Cardiac muscle cell (in vitro differentiated cells and primary cell): ENCODE data around the gene KATNAL2. TPM values are rescaled to one million over a fixed set of nuclear protein-coding genes. Genes with fewer than 3 reads are reported as not detected.

ENCODE experiments used
- DNase-seq, 2 donors: peaks; one replicate each; pipeline versions ENCODE4 v3.0.0 to v3.0.0-alpha.2; 2010 to 2017; ENCODE audit warnings: low read depth in 1 of 2, low spot score in 1 of 2
- H3K27ac ChIP-seq: fragments of 200-600 bp; sonication (generic); 2 replicates; pipeline ENCODE4 v1.5.1; 2016
- H3K27me3 ChIP-seq: fragments of 200-600 bp; sonication (generic); 2 replicates; pipeline ENCODE4 v1.6.0; 2016; ENCODE audit warnings: control low read depth
- H3K36me3 ChIP-seq: fragments of 200-600 bp; sonication (generic); 2 replicates; pipeline ENCODE4 v1.5.1; 2016; ENCODE audit warnings: control low read depth
- H3K4me1 ChIP-seq: fragments of 200-600 bp; sonication (generic); 2 replicates; pipeline ENCODE4 v1.8.1; 2017; ENCODE audit warnings: low read depth, mild to moderate bottlenecking, mixed run types
- H3K4me3 ChIP-seq: fragments of 200-600 bp; sonication (generic); 2 replicates; pipeline ENCODE4 v1.5.1; 2016; ENCODE audit warnings: mild to moderate bottlenecking
- H3K9me3 ChIP-seq: fragments of 200-600 bp; sonication (generic); 2 replicates; pipeline ENCODE4 v1.5.1; 2017; ENCODE audit warnings: low read depth, mild to moderate bottlenecking, control low read depth
- CTCF ChIP-seq: IDR thresholded peaks from 2 replicates; pipeline ENCODE4 v1.5.1; 2012; ENCODE audit warnings: low read depth, mild to moderate bottlenecking, low read length
- polyA plus RNA-seq: library from polyadenylated mRNA; unstranded; fragments of >200 nt; fragmentation: Nextera tagmentation; extraction: Ambion mirVana; gene quantifications from 2 replicates; pipeline ENCODE4 v1.2.1, GENCODE V29; 2016
- total RNA-seq: library from RNA; depleted of rRNA; stranded (reverse); fragments of >200 nt; gene quantifications from 2 replicates; pipeline ENCODE4 v1.2.3, GENCODE V29; 2016

The KATNAL2 gene
- total and polyA plus RNA-seq, 2 experiments from 2014 or later = 11.3 to 19.6 TPM

- no peak for DNase-seq
- Histone ChIP-seq H3K27ac (no peak overlapping the region), H3K4me3 (no peak overlapping the region), H3K9me3 (no peaks in the 10 kb centered on the region), H3K27me3 (no peaks in the 10 kb centered on the region), H3K4me1 (no peaks in the 10 kb centered on the region), H3K36me3 (no peaks in the 10 kb centered on the region)
- TF ChIP-seq CTCF = no peak
Observed at GRCh38 chr18:46899274-46899948, 18.0 kb upstream of the KATNAL2 start.

GRCh38 chr18:46903406-46903805 is 14.0 kb upstream of the KATNAL2 start:
- no peak for DNase-seq
- no peaks in the 10 kb centered on the region for H3K36me3 ChIP-seq
- no peak overlapping the region for H3K4me3 ChIP-seq
- no peak overlapping the region for H3K27ac ChIP-seq
- H3K27me3 ChIP-seq = no peaks in the 10 kb centered on the region
- no peaks in the 10 kb centered on the region for H3K9me3 ChIP-seq
- no peaks in the 10 kb centered on the region for H3K4me1 ChIP-seq
- TF ChIP-seq CTCF = no peak

GRCh38 chr18:46909497-46909896 is 7.9 kb upstream of the KATNAL2 start:
- Histone ChIP-seq H3K36me3 (no peaks in the 10 kb centered on the region), H3K4me3 (no peak overlapping the region), H3K4me1 (peaks cover 14% of the 10 kb centered on the region), H3K27me3 (no peaks in the 10 kb centered on the region), H3K27ac (no peak overlapping the region), H3K9me3 (no peaks in the 10 kb centered on the region)
- no peak for TF ChIP-seq CTCF
- DNase-seq = no peak

GRCh38 chr18:46910856-46911255 is 6.5 kb upstream of the KATNAL2 start:
- no peak for TF ChIP-seq CTCF
- Histone ChIP-seq H3K4me3 (no peak overlapping the region), H3K27me3 (no peaks in the 10 kb centered on the region), H3K36me3 (no peaks in the 10 kb centered on the region), H3K27ac (no peak overlapping the region), H3K4me1 (peaks cover 21% of the 10 kb centered on the region), H3K9me3 (no peaks in the 10 kb centered on the region)
- no peak for DNase-seq

- Histone ChIP-seq H3K9me3 (no peaks in the 10 kb centered on the region), H3K27ac (peak overlapping the region; percentile 89)
- no peak for TF ChIP-seq CTCF
Observed at GRCh38 chr18:46915800-46916550, 1.4 kb upstream of the KATNAL2 start.

More at GRCh38 chr18:46915800-46916550, 1.4 kb upstream of the KATNAL2 start:
- no peaks in the 10 kb centered on the region for H3K36me3 ChIP-seq
- DNase-seq = no peak
- H3K27me3 ChIP-seq = no peaks in the 10 kb centered on the region
- peaks cover 21% of the 10 kb centered on the region for H3K4me1 ChIP-seq
- H3K4me3 ChIP-seq = peak overlapping the region; percentile 89
